ENCODE data around the gene VAV2. TPM values are rescaled to one million over a fixed set of nuclear protein-coding genes. Genes with fewer than 3 reads are reported as not detected.

VAV2 gene
- total and polyA plus RNA-seq, 2 experiments from 2014 or later, result 8.1 to 28.9 TPM

- TF ChIP-seq ZNF462 (CRISPR knock-in tag; IDR thresholded peaks at IDR 0.05) (no peak), JUNB (IDR thresholded peaks at IDR 0.05; ENCODE audit: unreplicated experiment) (no peak), NANOG (IDR thresholded peaks at IDR 0.05; ENCODE audit: borderline replicate concordance) (no peak), EZH2 (IDR thresholded peaks at IDR 0.05; ENCODE audit: low read depth, unreplicated experiment) (no peak), ZNF331 (CRISPR knock-in tag; IDR thresholded peaks at IDR 0.05; ENCODE audit: low read depth) (no peak), ZNF114 (CRISPR knock-in tag; IDR thresholded peaks at IDR 0.05) (no peak), POLR2AphosphoS5 (IDR thresholded peaks at IDR 0.05; ENCODE audit: low read depth) (no peak), CREB1 (CRISPR knock-in tag; IDR thresholded peaks at IDR 0.05; ENCODE audit: low read depth) (no peak), EZH2phosphoT487 (IDR thresholded peaks at IDR 0.05; ENCODE audit: unreplicated experiment) (no peak)
- TF ChIP-seq, protein P1, sequence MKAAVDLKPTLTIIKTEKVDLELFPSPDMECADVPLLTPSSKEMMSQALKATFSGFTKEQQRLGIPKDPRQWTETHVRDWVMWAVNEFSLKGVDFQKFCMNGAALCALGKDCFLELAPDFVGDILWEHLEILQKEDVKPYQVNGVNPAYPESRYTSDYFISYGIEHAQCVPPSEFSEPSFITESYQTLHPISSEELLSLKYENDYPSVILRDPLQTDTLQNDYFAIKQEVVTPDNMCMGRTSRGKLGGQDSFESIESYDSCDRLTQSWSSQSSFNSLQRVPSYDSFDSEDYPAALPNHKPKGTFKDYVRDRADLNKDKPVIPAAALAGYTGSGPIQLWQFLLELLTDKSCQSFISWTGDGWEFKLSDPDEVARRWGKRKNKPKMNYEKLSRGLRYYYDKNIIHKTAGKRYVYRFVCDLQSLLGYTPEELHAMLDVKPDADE (IDR thresholded peaks at IDR 0.05), result no peak
Observed at GRCh38 chr9:133971121-133971951, 20.8 kb downstream of the VAV2 start (continued).

Data from GM23338 (cell line).